GM12873 (cell line): ENCODE results near the gene DCP1B.

Experiments
- TF ChIP-seq, protein P1 (sequence below): IDR thresholded peaks from 2 replicates; pipeline ENCODE4 v1.5.1; 2012; ENCODE audit warnings: low read depth, mild to moderate bottlenecking, moderate library complexity, low read length, control low read depth; ENCODE audit not compliant: insufficient read depth; ENCODE audit errors: missing control alignments

DCP1B gene

GRCh38 chr12:1936406-1937320, 67.6 kb downstream of the DCP1B start:
- TF ChIP-seq, protein P1, sequence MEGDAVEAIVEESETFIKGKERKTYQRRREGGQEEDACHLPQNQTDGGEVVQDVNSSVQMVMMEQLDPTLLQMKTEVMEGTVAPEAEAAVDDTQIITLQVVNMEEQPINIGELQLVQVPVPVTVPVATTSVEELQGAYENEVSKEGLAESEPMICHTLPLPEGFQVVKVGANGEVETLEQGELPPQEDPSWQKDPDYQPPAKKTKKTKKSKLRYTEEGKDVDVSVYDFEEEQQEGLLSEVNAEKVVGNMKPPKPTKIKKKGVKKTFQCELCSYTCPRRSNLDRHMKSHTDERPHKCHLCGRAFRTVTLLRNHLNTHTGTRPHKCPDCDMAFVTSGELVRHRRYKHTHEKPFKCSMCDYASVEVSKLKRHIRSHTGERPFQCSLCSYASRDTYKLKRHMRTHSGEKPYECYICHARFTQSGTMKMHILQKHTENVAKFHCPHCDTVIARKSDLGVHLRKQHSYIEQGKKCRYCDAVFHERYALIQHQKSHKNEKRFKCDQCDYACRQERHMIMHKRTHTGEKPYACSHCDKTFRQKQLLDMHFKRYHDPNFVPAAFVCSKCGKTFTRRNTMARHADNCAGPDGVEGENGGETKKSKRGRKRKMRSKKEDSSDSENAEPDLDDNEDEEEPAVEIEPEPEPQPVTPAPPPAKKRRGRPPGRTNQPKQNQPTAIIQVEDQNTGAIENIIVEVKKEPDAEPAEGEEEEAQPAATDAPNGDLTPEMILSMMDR: no peak

GRCh38 chr12:1935700-1936378, 68.4 kb downstream of the DCP1B start:
- TF ChIP-seq, protein P1: no peak

DNA sequence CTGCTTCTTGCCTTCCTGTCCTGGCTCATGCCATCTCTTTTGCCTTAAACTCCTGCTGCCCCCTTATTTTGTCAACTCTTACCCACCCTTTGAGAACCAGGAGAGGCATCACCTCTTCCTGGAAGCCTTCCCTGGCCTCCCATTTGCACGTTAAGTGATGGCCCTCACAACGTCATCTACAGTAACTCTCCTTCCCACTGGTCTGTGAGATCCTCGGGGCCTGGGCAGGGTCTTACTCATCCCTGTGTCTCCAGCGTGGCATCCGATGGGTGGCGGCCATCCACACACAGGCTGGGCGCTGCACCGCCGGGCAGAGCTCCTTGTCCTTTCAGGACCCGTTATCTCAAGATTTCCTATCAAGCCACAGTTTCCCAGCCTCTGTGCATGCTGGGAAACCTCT, 69.0 kb downstream of the DCP1B start:
- TF ChIP-seq, protein P1: no peak

DNA sequence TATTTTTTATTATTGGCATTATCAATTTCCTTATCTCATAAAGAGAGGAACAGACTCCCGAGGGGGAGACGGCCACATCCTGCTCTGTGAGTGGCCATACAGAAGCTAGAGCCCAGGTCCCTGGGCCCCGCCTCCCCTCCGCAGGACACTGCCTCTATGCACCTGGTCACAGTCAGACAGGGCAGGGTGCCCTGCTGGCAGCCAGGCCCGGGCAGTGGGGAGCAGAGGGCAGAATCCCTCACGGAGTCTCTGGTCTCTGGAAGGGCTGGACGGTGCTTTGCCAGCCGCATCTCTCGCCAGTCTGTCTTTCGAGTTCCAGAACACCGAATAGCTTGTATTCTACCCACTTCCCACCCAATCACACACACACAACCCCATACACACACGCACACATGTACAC, 69.4 kb downstream of the DCP1B start:
- TF ChIP-seq, protein P1: no peak

- TF ChIP-seq, protein P1: no peak
Measured at GRCh38 chr12:1934068-1934467, 70.2 kb downstream of the DCP1B start.

DNA sequence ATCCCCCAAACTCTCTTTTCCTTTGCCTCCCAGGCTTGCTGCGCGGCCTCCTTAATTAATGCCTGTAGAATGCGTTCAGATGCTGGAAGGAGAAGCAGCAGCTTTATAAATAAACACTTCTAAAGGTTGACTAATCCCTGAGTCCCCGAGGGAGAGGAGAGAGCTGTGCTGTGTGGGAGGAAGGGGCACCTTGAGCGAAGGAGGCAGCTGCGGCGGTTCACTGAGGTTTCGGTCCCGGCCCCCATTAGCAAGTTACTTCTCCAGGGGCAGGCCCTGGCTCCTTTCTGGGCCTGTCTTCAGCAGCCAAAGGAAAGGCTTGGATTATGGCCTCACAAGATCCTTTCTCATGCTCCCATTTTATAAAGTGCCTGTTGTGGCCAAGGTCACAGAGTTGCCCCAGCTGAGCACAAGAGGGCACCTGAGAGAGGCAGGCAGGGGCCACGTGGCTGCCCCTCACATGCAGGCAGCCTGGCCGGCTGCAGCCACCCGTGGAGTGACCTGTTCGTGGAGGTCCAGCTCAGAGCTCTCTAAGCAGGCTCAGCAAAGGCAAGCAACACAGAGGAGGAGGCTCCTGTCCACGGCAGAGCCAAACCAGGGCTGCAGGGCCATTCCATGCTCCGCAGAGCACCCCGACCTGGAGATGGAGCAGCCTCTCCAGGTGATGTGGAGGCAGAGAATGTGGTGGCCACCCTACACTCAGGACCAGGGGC, 70.8 kb downstream of the DCP1B start:
- TF ChIP-seq, protein P1: peak; percentile 6

DNA sequence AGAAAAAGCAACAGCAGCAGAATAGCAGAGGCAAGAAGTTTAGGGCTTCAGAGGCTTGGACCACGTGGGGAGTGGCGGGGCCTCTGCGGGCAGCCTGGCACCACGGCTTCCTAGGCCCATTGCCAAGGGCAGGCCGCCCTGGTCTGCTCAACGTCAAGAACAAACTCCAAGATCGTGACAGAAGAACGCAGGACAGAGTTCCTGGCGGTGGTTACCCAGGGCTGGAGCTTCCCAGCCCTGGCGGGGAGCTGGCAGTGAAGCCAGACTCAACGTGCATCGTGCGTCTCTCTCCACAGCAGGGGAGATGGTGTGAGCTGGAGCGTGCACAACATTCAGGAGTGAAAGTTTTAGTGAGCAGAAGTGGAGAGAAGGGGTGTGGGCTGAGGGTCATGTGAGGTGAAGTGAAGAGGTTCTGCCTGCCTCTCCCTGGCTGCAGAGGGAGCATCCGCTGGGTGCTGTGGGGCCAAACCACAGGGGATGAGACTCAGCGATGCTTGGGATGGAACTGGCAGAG, 71.9 kb downstream of the DCP1B start:
- TF ChIP-seq, protein P1: no peak
